Tibial nerve (tissue), 4 donors: ENCODE measurements around the gene RELA.

ENCODE experiments used
- EP300 ChIP-seq, 2 donors: sonication (generic); formaldehyde crosslinking; IDR thresholded peaks; one replicate each; pipeline ENCODE4 v1.6.1; 2017; ENCODE audit warnings: antibody characterized with exemption in 2 of 2, mild to moderate bottlenecking in 1 of 2
- POLR2A ChIP-seq, 2 donors: fragments of 450-650 bp; IDR thresholded peaks; one replicate each; pipeline ENCODE4 v1.6.1; 2017; ENCODE audit warnings: antibody characterized with exemption in 2 of 2, mild to moderate bottlenecking in 2 of 2, moderate library complexity in 2 of 2
- TF ChIP-seq, protein P1 (sequence below), 5 experiments: fragments of 200-600 bp in 3 of 5; fragments of 450-650 bp in 2 of 5; sonication (generic) in 3 of 5; IDR thresholded peaks; one replicate each; pipeline ENCODE4 v1.5.1; 2016 to 2019; ENCODE audit warnings: antibody characterized with exemption in 5 of 5, mild to moderate bottlenecking in 3 of 5, moderate library complexity in 2 of 5

GRCh38 chr11:65651339-65651588, 11.5 kb downstream of the RELA start:
- TF ChIP-seq, protein P1, sequence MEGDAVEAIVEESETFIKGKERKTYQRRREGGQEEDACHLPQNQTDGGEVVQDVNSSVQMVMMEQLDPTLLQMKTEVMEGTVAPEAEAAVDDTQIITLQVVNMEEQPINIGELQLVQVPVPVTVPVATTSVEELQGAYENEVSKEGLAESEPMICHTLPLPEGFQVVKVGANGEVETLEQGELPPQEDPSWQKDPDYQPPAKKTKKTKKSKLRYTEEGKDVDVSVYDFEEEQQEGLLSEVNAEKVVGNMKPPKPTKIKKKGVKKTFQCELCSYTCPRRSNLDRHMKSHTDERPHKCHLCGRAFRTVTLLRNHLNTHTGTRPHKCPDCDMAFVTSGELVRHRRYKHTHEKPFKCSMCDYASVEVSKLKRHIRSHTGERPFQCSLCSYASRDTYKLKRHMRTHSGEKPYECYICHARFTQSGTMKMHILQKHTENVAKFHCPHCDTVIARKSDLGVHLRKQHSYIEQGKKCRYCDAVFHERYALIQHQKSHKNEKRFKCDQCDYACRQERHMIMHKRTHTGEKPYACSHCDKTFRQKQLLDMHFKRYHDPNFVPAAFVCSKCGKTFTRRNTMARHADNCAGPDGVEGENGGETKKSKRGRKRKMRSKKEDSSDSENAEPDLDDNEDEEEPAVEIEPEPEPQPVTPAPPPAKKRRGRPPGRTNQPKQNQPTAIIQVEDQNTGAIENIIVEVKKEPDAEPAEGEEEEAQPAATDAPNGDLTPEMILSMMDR (IDR thresholded peaks at IDR 0.05), result no peak
- TF ChIP-seq POLR2A (IDR thresholded peaks at IDR 0.05), result no peak
- TF ChIP-seq EP300 (IDR thresholded peaks at IDR 0.05), result no peak
